Stimulated activated CD4-positive, alpha-beta T cell treated with anti-CD3 and anti-CD28 coated beads, Interleukin-4, amount 100 ng/mL, for 48 hours (primary cell): ENCODE results near the gene SEC16B.

Source experiments
- DNase-seq, 2 donors: peaks; one replicate each; pipeline ENCODE4 v3.0.0-alpha.2; 2020; ENCODE audit warnings: low read depth in 2 of 2

SEC16B gene

DNA sequence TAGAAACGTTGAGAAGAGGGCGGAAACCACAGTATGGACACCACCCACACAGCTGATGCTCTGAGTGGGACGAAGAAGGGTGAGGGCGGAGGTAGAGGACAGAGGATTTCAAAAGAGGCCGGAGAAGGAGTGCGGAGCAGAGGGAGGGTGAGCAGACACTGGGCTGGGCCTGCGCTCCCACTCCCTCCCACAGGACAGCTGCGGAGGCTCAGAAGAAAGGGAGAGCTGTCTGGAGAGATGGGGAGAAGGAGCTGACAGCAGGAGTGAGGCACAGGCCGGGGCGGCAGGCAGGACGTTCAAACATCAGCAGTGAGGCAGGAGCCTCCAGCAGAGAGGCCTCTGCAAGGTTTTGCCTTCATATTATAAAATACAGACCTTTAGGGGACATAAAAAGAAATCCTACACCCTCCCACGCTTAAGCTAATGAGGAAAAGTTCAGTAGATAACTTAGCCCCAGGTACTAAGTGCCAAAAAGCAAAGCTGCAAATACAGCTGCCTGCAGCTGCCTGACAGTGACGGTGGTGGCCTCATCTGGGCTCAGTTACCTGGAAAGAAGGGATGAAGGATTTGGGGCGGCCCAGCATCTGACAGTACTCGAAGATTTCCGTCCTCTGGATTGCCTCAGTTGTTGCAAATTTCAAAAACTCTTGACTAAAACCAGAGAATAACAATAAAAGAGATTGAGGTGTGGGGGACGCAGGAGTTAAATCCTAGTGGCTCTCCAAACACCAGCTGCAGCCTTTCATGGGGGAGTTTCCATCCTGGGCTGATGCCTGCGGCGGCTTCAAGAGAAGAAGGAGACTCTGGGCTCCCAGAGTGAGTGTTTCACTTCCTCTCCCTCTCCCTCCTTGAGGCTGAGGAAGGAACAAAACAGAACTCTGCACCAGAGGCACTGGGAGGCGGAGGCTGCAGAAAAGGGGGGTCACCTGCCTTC is 25.6 kb downstream of the SEC16B start:
- no peak for DNase-seq

DNA sequence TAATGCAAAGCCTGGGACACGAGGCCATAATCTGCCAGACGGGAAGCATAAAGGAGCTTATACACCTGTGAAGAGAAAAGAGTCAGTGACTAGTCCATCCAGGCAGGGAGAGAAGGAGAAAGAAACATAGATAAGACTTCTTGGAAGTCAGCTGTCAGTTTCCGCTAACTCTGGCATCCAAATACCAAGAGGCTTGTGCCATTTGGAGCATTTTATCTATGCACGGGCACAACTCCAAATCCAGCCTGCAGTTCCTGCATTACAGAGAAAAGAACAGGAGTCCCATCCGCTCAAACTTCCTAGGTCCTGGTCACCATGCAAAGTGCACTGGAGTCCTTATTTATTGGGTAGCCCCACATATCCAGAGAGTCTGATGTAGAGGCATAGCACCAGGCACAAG is 27.9 kb downstream of the SEC16B start:
- no peak for DNase-seq

DNA sequence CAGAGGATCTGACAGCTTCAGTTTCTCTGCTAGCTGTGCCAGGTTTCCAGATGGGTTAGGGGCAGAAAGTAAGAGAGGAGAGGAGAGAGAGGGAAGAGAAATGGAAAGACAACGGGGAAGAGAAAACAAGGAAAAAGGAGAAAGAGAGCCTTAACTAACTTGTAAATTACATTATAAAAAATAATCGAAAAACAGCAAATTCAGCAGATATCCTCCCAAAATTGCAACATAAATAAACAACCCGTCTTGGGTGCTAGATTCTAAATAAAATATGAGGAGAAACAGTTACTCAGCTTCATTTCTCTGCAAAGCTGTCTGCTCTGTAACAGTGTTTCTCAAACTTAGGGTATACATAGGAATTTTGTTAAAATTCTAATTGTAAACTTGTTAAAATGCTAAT is 29.2 kb downstream of the SEC16B start:
- no peak for DNase-seq

DNA sequence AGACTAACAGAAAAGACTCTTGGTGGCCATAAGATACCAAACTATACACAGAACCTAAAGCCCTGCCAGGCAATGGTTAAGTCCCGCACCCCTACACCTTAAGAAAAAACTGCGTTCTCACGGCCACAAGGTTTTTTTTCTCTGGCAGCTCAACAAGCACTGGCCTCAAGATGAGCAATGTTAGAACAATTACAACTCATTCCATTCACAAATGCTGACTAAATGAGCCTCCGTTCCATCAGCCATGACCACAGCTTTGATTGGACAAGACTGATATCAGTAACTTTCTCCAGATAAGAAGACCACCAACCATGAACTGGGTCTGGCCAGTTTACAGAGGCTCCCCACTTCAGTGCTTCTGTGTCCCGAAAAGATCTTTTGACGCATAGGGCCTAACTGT is 31.9 kb downstream of the SEC16B start:
- no peak for DNase-seq

DNA sequence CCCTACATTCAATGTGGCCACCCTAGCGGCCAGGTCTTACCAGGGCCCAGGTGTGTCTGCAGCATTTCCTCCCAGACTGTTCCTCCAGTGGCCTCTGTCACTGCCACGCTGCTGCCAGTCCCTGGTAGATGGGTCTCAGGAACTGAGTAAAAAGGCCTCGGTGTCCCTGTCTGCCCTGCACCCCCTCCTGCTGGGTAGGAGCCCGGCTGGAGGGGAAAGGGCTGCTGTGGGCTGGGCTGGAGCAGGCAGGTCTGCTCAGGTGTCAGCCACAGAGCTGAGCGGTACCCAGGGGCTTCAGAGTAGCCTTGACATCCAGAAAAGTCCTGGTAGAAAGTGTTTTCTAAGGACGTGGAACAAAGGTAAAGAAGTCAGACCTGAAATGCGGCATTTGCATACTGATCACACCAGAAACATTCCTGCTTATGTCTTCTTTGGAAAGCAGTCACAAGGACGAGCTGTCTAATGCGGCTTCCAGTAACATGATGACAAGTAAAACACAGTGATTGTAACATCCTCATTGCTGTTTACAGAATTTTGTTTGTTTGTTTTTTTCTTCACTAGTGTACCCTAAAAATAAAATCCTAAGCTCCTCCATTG is 32.6 kb downstream of the SEC16B start:
- DNase-seq: no peak

DNA sequence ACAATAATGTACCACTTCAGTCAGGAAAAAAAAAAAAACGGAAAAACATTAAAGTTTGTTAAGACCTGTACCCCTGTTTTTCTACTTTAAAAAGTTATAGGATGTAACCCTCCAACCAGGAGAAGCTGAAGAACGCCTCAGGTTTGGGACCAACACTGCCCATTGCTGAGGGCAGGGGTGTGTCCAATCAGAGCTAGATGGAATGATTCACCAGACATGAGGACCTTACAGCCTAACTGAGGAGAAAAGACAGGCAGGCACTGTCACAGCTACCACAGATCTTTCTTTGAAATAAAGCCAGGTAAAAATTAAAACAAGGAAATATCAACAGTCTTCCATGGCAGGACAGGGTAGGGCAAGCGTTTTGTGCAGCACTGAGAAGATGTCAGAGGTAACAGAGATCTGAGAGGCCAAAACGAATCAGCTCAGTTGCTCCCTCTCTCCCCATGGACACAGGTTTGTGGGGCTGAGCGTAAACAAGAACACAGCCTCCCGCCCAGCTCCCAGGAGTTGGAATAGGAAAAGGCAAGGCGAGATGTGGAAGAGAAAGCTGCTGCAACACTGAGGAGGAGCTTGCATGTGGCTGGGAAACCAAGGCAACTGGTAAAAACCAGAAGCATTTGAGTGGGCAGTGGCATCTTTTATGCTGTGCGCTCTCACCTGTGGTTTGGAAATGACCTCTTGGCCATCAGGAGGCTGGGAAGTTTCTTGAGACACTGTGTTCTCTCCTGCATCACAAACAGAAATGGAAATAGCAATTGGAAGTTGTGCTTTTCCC is 34.0 kb downstream of the SEC16B start:
- DNase-seq: no peak

DNA sequence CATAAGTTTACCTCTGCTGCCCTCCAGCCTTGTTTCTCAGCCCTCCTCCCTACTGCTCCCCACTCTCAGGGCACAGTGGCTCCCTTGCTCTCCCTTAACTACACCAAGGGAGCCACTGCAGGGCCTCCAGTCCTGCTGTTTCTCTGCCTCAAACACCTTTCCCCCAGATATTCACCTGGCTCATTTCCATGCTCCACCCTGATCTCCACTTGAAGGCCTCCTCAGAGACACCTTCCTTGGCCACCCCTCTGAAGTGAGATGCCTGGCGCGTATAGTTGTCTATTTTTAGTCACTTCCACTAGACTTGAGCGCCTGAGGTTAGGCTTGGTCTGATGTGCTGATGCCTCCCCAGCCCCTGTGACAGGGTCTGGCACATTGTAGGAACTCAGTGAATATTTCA is 34.9 kb downstream of the SEC16B start:
- no peak for DNase-seq

DNA sequence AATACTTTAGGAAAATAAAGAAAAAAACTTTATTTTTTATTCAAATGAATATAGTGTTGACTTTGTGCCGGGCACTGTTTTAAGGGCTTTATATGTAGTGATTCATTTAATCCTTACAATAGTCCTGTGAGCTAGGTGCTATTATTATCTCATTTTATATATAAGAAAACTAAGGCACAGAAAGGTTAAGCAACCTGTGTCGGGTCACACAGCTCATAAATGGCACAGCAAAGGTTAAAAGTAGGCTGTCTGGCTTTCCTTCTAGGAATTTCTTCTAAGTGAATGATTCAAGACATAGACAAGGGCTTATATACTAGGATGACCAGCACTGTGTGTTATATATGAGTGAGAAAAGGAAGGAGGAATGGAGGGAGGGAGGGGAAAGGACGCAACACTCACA is 35.4 kb downstream of the SEC16B start:
- DNase-seq: no peak

DNA sequence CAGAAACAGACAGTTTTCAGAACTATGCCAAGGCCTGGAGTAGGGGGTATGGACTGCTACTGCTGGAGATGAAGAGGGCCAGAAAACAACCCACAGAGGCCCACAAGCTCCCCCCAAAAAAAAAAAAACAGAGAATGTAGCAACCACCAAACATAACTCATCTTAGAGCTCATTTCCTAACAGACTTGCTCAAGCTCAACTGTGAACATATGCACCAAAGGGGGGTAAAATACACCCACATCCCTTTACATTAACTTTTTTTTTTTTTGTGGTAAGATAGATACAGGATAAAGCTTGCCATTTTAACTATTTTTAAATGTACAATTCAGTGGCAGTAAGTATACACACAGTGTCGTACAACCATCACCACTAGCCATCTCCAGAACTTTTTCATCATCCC is 36.0 kb downstream of the SEC16B start:
- DNase-seq: no peak

DNA sequence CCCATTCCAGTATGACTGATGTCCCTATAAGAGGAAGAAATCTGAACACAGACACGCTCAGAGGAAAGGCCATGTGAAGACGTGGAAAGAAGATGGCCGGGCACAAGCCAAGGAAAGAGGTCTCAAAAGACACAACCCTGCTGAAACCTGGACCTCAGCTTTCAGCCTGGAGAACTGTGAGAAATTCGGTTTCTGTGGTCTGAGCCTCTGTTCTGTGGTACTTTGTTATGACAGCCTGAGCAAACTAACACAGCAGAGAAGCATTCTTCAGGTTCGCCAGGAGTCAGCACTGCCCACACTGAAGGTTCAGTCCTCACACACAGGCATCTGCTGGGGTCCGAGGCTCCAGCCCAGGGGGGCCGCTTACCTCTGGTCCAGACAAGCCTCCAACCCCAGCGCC is 37.7 kb downstream of the SEC16B start:
- no peak for DNase-seq

DNA sequence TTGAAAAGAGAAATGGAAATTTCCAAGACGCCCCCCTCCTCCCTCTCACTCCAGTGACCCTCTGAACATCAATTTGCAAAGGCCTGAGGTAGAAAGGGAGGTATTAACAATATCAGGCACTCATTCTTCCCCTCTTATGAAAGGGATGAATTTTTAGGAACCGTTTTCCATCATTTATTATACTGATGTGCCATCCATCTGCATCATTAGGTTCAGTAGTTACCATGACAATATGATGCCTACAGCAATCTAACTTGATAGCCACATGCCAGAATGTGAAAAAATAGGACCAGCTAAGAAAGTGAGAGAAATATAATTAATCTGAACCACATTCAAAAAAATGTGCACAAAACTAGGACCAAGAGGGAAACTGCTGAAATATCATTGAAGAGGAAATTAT is 40.9 kb downstream of the SEC16B start:
- DNase-seq: no peak

DNA sequence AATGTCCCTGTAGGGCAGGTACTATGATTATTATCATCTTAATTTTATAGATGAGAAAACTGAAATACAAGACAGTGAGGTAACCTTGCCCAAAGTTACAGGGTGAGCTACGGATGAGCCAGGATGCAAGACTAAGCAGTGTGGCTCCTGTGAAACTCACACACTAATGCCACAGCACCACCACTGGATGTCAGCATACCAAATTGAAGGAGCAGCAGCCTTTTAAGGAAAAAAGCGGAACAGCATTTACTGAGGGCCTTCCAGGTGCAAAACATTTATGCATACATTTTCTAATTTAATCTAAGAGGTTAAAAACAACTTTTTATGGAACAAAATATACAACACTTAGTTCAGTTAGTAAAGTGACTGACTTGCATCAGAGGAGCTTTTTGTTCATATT is 41.7 kb downstream of the SEC16B start:
- DNase-seq: no peak

DNA sequence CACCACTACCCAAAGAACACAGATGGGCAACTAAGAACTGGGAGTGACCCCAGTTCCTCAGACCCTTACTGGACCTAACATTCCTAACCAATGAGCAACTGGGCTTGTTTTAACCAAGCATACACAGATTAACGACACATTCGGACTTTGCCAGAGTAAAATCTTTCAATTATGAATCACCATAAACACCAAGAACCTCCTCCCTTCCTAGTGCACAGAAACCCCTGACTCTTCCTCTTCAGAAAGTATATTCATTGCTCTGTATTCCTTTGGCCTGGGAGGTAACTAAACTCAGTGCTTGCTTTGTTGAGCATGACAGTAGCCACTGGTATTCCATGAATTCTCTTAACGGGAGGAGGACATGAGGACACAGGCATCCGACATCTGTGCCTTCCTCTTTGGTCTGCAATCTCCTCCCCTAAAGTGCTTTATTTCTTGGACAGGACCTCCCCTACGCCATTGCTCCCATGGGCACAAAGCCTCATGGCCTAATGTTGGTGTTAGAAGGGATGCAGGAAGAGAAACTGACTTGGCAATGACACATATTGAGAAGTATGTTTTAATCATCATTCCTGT is 42.7 kb downstream of the SEC16B start:
- no peak for DNase-seq

DNA sequence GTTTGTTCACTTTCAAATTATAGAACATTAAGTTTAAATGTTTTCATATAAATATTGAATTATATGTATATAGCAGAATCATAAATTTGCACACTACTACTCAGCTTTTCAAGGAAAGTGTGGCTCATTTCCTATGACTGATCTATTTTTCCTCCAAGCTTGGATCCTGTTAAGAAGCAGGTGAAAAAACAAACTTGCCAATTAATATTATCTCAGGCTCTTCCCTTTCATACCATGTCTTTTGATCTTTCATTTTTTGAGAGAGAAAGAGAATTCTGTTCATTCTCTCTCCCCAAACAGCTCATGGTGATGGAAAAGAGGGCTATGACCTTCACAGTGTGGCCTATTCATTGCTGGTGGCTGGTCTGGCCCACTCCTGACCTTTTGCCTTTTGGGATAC is 43.7 kb downstream of the SEC16B start:
- DNase-seq: no peak

DNA sequence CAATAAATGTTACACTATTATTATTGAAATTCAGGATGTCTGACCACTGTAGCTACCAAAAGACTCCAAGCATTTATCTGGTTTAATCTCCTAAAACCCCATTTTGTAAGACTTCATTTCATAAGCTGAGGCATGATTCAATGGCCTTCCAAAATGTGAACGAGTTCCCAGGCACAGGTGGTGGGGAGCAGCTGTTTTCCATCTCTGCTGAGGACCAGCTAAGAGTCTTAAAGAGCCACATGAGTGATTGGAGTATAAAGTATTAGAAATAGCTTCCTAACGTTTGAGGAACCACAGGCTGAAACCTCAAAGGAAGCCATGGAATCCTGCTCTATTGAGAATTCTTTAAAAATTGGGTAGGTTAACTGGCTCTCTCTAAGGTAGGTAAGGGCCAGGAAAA is 44.9 kb downstream of the SEC16B start:
- no peak for DNase-seq

DNA sequence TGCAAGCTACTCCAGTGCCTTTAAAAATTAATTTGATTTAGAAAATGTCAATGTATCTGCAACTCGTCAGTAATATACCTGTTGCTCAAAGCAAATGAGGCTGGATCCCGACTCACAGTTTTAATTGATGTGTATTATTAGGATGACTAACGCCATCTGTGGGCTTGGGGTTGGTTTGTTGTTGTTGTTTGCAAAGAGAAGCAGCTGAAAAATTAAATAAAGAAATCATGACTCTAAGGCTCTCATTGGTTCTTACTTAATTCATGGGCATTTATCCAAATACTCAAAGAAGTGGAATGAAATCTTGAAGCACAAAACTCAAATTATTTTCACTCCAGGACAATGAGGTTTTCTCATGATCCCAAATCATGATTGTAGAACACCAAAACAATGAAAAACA is 46.4 kb downstream of the SEC16B start:
- DNase-seq: no peak

DNA sequence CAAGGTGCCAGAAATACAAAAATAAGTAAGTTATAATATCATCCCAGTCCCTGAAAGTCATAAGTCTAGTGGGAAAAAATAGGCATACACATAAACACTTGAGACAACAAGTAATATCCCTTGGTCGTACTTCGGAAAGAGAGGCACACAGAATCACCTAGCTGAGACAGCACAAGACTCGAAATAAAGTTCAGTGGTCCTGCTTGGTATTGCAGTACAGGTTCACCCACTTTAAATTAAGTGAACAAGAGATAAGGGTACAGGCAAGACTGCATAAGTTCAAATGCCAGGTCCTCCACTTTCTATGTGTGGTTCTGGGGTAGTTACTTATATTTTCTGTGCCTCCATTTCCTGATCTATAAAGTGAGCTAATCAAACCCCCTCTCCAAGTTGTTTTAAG is 47.6 kb downstream of the SEC16B start:
- no peak for DNase-seq

DNA sequence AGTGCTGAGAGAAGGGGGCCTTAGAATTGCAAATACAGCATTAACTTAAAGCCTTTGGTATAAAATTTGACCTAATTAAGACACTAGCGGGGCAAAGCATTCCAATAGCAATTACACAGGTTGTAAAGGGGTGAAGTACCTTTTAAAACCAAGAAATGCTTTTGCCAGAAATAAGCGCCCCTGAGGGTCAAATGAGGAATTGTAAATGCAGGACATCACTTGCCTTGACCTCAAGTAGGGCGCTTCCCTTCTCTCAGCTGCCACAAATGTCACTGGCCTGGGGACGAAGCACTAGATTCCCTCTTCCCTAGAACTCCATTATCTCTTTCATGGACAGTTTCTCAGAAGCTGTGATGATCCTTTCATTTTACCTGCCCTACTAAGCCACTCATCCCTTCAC is 48.3 kb downstream of the SEC16B start:
- no peak for DNase-seq

DNA sequence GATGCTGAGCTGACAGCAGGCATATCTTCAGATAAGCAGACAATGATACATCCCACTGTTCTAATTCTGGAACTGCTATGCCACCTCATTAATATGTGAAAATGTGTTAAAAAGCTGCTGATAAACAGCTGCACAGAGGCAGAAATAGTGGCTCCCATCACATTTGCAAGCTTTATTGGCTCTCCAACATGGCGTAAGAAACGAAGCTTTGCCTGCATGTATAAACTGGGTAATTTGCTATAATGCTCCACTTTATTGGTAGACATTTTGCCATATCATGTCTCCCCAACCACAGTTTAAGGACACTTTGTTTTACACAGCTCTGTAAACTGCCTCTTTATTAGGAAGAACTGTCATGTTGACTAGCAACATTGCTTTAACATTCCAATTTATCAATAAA is 49.8 kb downstream of the SEC16B start:
- DNase-seq: no peak

DNA sequence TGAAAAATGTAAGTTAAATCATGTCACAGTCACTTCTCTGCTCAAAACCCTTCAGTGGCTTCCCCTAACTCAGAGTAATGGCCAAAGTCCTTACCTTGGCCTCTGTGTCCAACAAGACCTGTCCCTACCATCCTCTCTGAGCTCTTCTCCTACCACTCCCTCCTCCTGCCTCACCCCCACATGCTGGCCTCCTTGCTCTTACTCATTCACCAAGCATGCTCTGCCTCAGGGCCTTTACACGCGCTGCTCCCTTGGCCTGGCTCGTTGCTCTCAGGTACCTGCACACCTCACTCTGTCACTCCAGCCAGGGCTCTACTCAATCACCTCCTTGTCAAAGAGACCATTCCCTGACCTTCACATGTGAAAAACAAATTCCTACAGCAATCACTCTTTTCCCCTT is 54.2 kb downstream of the SEC16B start:
- no peak for DNase-seq

DNA sequence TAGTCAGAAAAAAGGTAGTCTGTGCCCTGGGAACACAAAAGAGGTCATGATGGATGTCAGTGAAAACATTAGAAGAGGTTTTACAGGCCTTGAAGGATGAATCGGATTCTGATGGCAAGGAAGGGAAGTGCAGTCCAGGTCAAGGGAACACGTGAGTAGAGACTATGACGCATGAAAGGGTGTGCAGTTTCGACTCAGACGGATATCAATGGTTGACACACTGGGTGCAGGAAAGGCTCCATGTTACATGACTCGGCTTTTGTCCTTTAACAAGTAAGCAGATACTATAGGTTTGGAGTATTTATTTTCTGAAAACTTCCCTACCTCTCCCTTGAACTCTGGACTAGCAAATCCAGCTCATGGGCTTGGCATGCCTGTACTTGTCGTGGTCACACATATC is 55.3 kb downstream of the SEC16B start:
- no peak for DNase-seq

DNA sequence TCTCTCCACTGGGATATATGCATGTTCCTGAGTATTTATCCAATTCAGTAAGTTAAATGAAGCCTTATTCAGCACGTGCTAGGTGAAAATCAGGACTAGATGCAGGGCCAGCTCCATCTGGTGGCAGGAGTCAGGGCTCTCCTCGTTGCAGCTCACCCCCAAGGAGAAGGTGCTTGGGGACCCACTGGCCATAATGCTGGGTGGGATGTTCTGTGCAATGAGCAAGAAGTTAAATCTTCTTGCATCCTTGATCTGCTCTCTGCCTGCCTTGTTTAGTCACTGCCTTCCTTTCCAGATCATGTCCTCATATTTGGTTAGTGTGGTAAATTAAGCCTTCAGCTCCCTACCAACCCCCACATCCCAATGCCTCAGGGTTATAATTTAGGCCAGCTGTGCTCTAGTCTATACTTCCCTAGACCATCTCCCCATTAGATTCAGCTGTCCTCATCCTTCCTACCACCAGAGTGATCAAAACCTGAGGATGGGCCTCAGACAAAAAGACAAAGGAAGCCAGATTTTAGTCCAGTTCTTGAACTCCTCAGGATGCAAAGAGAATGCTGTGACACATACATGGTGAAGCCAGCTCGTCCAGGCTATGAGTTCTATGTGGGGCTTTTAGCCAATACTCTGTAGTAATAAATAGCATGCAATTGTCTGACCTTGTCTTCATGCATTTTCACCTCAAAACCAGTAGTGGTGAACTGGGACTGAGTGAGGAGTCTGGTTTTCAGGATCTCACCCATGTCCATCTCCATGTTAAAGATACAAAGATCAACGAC is 55.9 kb downstream of the SEC16B start:
- no peak for DNase-seq
